GM21360 (cell line): ENCODE data around the gene GDF10.

Experiments used
- ATAC-seq: cut with Tn5 transposase; IDR thresholded peaks from one replicate; pipeline ENCODE4 v1.9.1; 2021; ENCODE audit warnings: mild to moderate bottlenecking, moderate library complexity; ENCODE audit not compliant: unreplicated experiment

GDF10 gene

DNA sequence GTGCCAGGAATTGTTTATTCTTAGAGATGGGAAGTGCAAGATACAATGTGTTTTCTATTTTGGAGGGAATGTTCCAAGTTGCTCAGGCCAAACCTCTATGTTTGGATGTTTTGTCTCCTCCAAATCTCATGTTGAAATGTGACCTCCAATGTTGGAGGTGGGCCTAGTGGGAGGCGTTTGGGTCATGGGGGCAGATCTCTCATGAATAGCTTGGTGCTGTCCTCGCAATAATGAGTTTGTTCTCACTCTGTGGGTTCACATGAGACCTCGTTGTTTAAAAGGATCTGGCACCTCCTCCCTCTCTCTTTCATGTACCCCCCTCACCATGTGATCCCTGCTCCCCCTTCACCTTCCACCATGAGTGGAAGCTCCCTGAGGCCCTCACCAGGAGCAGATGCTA lies 8.3 kb upstream of the GDF10 start:
- ATAC-seq, result no peak

DNA sequence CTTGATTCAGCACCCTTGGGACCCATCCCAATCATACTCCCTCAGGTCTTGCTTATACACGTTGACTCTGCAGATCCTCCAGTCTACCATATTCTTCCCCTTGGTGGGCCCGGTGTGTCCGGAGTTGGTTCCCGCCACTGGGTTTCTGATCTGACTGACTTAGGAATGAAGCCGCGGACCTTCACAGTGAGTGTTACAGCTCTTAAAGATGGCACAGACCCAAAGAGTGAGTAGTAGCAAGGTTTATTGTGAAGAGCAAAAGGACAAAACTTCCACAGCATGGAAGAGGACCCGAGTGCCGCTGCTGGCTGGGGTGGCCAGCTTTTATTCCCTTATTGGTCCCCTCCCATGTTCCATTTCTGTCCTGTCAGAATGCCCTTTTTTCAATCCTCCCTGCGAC lies 5.9 kb upstream of the GDF10 start:
- ATAC-seq, result no peak

DNA sequence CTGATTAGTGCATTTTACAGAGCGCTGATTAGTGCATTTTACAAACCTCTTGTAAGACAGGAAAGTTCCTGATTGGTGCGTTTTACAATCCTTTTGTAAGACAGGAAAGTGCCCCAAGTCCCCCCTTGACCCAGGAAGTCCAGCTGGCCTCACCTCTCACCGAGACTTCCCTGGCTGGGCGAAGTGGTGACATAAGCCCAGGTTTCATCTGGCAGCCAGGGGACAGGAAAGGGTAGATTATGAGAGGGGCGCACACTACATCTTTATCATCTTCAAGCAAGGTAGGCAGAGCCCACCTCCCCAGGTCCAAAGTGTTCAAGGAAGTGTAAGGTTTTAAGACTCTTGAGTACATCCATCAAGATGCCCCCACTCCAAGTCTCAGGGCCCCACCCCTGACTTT lies 5.5 kb upstream of the GDF10 start:
- ATAC-seq, result no peak

DNA sequence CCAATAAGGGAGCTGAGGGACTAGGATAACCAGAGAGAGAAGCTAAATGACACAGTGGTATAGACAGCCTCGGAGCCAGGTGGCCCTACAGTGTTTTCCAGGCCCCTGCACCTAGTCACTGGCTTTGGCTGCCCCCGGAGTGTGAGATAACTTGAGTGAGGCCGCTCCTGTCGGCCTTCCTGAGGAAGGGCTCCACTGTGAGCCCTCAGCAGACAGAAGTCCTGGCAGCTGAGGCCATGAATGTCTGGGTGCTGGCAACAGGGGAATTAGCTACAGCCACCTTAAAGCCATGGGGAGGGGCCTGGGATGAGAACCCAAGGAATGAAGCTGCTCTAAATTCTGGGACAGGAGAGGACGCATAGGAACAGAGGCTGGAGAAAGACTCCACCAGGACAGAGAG lies 4.6 kb upstream of the GDF10 start:
- no peak for ATAC-seq

DNA sequence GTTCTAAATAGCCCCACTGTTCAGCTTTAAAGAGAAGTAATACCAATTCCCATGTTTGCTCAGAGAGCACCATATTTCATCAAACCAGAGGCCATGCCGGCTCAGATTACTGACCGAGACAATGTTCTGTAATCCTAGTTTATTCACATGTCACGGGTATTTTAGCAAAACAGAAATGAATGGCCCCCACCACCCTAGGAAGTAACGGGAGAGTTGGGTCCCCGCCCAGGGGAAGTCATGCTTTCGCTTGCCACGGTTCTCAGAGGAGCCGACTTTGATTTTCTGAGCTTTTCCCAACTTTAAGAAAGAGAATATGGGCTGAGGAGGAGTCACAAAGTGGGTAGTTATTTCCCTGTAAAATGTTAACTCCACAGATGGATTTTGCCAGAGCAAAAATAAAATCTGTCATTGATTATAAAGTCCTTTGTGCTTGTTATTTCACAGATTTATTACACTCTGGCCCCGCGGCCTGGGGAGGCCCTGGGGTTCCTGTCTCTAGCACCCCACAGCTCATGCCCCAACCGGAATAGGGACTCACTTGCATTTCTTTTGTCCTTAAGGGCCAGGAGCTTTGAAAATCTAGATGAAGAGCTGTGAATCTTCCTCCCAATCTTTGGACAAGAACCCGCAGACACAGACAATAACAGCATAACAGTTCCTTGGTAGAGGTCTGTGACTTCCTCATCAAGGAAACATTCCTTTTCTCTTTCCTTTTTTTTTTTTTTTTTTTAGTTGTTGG lies 3.7 kb upstream of the GDF10 start:
- no peak for ATAC-seq

DNA sequence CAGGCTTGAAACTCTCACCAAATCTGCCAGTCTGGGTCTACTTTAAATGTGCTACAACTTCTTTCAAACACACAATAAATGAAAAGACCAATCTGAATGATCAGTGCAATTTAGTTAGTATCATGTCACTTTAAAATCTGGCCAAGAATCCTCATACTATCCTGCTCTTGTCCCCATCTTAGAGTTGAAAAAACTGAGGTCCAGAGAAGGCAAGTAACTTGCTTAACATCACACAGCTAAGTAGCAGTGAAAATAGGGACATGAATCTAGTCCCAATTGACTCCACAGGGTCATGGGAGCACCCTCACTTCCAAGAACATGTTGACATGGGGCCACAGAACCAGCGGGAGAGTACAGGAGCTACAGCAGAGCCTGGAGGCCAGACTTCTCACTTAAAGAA lies 3.1 kb upstream of the GDF10 start:
- ATAC-seq, result no peak

DNA sequence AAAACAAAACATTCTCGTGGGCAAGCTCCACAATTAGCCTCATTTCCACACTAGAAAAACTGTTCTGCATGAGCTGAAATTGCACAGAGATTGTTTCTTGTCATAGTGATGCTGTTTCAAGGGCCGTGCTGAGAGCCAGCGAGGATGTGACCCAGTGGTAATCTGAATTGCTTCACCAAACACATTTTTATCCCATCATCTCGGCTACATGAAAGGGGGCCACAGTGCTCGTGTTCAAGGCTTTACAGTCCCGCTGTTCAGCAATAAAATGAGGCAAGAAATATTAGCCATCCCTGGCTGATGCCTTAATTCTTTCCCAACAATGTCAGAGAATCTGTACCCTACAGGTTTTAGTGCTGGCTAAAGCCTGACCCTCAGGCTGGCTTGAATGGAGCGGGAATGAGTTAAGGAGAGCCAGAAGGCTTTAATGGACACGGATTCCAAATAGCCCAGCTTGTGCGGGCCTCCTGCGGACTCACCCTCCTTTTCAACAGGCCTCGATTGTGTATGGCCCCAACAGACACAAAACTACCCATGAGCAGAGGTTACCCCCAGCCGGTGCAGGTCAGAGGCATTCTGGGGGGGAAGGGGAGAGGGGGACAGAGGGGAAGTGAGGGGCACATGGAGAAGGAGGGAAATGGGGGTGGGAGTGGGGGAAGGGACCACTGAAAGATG lies 2.0 kb upstream of the GDF10 start:
- ATAC-seq, result no peak

DNA sequence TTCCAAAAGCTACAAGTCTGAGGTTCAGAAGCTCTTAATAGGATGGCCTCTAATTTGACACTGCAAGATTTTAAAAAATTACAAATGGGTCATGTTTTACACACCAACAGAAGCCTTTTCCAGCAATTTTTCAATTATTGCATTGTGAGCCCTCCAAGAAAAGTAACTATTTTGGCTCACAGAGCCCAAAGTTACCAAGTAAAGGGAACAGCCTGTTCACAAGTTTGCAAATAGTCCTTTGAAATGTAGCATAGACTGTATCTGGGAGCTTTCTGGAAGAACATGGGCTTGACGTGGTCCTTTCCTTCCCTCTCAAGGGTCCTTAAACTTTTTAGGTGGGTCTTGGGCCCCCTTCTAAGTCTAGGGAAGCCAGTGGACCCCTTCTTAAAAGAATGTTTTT lies 1.3 kb upstream of the GDF10 start:
- ATAC-seq, result no peak

DNA sequence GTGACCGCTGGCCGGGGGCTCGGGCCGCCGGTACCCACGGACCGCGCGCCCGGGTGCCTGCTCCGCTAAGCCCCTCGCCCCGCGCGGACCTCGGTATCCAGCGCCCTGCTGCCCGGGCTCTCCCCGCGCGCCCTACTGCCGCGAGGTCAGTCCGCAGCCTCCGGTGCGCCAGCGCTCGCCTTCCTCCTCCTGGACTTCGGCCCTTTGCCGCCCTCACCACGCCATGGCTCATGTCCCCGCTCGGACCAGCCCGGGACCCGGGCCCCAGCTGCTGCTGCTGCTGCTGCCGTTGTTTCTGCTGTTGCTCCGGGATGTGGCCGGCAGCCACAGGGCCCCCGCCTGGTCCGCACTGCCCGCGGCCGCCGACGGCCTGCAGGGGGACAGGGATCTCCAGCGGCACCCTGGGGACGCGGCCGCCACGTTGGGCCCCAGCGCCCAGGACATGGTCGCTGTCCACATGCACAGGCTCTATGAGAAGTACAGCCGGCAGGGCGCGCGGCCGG lies 483 bp downstream of the GDF10 start:
- no peak for ATAC-seq

DNA sequence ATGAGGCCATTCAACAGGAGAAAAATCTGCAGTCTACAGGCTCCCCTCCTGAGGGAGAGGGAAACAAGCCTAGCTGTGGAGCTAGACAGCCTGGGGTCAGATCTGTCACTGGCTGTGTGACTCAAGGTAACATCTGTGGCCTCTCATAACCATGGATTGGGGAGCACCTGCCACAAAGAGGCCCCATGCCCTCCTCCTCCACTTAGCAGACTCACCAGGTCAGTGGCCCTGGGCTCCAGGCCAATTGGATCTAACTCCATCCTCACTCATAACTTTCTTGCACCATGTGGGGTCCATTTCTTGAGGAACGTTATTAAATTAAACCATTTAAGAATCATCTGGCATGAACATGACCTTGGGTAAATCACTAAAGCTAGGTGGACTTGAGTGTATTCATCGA lies 1.8 kb downstream of the GDF10 start:
- ATAC-seq, result no peak

DNA sequence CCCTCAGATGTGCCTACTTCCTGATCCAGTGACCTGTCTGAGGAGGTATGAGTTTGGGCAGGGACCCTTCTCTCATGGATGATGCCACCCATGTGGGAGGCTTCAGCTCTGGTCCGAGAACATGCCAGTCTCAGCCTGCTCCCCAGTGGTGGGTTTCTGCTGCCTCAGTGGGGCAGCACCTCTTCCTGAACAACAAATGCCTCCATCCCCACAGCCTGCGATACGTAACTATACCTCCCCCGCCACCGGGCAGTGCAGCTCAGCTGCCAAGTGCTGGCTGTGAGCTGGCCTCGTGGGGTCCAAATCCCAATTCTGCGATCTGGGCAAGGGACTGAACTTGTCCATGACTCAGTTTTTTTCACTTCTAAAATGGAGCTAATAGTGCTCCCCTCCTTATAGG lies 3.1 kb downstream of the GDF10 start:
- ATAC-seq, result no peak

DNA sequence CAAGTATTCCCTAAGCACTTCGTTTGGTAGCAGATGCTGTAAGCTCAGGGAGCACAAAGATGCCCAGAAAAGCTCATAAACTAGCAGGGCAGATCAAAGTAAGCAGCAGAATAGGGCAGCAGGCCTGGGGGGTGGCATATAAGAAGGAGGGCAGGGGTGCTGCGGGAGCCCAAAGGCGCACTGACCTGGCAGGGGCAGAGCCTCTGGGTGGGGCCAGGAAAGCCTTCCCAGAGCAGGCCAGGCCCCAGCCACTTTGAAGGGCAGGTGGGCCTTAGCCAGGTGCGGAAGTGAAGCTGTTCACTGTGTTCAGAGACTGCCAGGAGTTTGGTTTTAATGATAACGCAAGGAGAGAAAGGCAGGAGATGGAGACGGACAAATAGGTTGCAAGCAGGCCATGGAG lies 3.9 kb downstream of the GDF10 start:
- ATAC-seq, result no peak

DNA sequence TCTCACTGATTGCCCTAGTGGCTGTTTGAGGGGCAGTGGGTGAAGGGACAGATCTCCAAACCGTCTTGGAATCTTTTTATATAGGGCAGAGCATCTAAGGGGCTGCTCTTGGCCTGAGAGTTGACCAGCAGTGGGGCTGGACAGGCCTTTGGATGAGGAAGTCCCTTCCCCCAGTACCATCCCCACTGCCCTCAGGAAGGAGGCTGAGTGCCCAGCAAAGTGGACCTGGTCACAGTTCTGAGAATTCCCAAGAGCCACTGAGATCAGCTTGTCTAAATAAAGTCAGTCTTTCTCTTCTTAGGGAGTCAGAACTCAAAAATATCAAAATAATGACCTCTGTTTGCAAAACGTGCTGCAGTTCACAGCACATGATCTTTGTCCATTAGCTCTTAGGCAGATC lies 5.6 kb downstream of the GDF10 start:
- ATAC-seq, result no peak

DNA sequence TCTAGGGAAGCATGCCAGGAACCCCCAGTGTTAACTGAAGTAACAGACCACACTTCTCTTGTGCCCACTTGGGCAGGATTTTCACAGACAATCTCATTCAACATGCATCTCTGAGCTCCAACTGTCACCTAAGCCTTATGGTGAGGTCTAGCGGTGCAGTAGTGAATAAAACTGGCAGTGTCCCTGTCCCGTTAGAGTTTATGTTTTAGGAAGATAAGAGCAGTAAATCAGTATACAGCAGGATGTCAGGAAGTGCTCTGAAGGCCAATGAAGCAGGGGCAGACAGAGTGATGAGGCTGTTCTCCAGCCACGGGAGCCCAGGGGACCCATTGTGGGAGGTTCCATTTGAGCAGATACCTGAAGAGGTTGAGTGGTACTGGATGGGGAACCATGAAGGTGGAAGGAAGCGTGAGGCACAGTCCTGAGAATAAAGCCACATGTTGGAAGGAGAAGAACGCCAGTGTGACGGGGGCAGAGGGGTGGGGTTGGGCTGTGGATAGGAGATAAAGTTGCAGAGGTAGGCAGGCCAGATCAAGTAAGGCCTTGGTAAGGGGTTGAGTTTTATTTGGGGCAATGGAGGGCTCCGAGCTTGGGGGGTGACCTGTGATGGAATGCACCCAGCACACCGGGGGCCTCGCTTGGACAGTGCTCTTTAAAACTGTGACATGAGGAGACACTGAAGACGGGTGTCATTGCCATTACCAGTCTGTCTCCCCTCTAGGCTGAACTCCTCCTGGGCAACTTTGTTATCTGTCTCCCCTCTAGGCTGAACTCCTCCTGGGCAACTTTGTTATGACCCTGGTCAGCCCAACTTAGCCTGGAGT lies 6.6 kb downstream of the GDF10 start:
- no peak for ATAC-seq

DNA sequence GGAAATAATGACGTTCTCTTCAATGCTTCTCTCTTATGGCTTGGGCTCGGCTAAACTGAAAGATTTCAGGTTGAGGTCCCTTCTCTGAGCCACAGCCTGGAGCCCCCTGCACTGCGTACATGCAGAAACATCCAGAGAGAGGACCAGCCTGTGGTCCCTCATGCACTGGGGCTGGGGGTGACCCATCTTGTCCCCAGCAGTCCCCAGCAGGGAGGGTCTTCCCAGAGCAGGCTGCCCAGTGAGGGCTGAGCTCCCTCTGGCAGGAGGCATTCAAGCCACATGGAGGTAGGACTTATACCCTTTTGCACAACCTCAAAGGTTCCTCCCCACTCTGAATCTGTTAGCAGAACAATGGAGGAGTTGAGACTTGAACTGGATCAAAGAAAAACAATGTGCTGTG lies 7.4 kb downstream of the GDF10 start:
- no peak for ATAC-seq

DNA sequence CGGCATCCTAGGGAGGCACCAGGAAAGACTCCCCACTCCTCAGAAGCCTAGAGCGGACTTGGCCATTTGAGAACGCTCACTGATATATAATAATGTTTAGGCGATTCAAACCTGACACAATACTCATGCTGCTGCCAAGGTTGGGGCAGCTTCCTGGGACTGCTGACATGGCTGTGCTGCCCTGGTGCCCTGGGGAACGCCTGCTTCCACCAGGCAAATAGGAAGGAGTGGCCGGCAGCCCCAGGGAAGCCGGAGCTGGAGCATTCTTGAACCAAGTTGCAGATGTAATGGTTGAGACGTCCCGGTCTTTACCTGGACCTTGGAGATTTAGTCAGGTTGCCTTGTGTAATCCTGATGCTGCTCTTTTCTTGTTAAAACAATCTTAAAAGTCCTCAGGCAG lies 8.8 kb downstream of the GDF10 start:
- no peak for ATAC-seq

DNA sequence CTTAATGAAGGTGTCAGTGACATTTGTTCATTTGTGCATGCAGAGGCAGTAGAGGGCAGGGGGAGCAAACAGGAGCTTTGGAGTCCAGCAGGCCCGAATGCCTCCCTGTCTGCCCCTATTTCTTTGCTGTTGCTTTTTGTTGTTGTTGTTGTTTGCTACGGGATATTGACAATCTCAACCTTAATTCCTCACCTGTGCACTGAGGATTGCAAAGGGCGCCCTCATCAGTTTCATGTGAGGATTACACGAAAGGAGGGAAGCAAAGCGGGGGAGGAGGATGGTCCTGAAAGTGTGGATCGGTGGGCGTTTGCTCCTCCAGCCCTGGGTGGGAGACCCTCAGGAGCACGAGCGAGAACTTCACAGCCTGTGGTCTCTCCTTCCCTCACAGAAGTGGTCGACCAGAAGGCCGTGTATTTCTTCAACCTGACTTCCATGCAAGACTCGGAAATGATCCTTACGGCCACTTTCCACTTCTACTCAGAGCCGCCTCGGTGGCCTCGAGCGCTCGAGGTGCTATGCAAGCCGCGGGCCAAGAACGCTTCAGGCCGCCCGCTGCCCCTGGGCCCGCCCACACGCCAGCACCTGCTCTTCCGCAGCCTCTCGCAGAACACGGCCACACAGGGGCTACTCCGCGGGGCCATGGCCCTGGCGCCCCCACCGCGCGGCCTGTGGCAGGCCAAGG lies 9.6 kb downstream of the GDF10 start:
- no peak for ATAC-seq

DNA sequence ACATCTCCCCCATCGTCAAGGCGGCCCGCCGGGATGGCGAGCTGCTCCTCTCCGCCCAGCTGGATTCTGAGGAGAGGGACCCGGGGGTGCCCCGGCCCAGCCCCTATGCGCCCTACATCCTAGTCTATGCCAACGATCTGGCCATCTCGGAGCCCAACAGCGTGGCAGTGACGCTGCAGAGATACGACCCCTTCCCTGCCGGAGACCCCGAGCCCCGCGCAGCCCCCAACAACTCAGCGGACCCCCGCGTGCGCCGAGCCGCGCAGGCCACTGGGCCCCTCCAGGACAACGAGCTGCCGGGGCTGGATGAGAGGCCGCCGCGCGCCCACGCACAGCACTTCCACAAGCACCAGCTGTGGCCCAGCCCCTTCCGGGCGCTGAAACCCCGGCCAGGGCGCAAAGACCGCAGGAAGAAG lies 10.1 kb downstream of the GDF10 start:
- no peak for ATAC-seq

DNA sequence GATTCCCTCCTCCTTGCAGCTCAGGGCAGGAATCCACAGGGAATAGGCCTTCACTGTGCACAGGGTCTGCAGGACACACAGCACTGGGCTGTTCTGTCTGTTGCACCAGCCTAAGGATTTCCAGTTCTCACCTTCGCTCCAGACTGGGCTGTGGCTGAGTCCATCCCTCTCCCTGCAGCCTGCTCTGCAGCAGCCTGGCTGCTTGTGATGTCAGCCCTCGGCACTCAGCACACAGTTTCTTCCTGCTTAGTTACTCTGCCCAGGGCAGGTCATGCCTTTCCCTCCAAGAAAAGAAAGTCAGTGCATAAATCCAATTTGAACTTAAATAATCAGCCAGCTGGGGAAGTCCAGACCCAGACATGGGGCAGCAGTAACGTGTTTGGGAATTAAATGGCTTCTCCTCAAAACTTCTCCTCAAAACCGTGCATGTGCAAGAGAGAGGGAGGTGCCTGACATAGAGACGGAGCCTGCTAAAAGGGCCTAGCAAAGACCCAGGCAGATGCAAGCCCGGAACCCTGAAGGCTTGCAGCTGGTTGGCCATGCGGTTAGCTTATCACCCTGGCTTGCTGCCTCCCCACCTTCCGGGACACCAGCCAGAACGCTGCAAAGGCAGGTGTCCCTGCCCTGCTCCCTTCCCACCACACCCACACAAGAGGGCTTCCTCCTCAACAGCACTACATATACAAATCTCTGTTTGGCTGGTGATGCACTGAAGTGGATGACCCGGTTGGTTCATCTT lies 11.4 kb downstream of the GDF10 start:
- no peak for ATAC-seq

DNA sequence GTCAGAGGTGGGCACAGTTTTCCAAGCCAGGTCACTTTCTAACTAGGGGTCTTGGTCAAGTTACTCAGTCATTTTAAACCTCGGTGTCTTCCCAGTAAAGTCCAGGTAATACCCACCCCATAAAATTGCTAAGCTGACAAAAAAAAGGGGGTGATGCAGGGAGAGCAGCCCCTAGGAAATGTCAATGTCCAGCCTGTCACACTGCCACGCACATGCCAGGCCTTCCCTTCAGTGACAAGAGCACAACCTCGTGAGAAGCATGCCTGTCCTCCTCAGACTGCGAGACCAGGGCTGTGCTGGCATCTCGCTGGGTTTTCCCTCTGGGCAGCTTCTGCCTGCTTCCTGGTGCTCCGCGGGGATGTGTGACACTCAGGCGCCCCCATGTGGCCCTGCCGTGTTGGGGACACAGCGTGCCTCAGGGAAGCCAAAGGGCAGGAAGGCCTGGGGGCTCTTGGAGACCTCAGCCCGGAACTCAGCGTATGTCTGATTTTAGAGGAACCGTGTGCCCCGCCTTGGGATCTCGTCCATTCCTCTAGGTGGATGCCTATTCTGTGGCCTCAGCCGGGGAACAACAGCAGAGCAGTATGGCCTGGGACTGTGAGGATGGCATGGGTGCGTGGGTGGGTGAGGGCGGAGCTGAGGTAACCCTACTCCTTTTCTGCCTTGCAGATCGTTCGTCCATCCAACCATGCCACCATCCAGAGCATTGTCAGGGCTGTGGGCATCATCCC lies 12.1 kb downstream of the GDF10 start:
- ATAC-seq, result peak; percentile 65
